Suprapubic skin (tissue), 4 donors: Measurements from ENCODE around the gene PLA2G4E.

Experiments
- EP300 ChIP-seq: sonication (generic); formaldehyde crosslinking; IDR thresholded peaks from one replicate; pipeline ENCODE4 v1.6.1; 2017; ENCODE audit warnings: antibody characterized with exemption
- POLR2A ChIP-seq, 2 donors: fragments of 450-650 bp; IDR thresholded peaks; one replicate each; pipeline ENCODE4 v1.6.1; 2017; ENCODE audit warnings: antibody characterized with exemption in 2 of 2, mild to moderate bottlenecking in 2 of 2, moderate library complexity in 2 of 2
- POLR2AphosphoS5 ChIP-seq, 3 donors: sonication (generic); formaldehyde crosslinking; IDR thresholded peaks; one replicate each; pipeline ENCODE4 v1.6.1; 2017; ENCODE audit warnings: antibody characterized with exemption in 3 of 3
- TF ChIP-seq, protein P1 (sequence below), 2 donors: fragments of 200-600 bp in 1 of 2; fragments of 450-650 bp in 1 of 2; sonication (generic) in 1 of 2; IDR thresholded peaks; one replicate each; pipeline ENCODE4 v1.5.1; 2016 to 2019; ENCODE audit warnings: antibody characterized with exemption in 2 of 2, mild to moderate bottlenecking in 1 of 2, moderate library complexity in 1 of 2

DNA sequence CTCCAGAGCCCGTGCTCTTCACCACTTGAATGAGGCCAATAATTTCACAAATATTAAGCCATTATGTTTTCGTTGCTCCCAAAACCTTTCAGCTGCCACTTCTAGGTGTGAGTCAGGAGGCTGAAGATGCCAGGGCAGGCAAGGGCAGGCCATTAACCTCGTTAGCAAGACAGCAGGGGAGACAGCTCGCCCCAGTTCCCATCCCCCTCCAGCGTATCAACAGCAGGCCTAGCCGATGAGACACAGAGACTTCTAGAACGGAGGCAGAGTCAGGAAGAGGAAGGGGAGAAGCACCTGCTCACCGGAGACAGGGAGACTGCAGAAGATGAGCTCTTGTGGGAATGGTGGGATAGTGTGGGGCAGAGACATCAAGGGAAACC, 28.0 kb upstream of the PLA2G4E start:
- TF ChIP-seq POLR2A (IDR thresholded peaks at IDR 0.05) (no peak), POLR2AphosphoS5 (IDR thresholded peaks at IDR 0.05) (no peak), EP300 (no peak)
- TF ChIP-seq, protein P1, sequence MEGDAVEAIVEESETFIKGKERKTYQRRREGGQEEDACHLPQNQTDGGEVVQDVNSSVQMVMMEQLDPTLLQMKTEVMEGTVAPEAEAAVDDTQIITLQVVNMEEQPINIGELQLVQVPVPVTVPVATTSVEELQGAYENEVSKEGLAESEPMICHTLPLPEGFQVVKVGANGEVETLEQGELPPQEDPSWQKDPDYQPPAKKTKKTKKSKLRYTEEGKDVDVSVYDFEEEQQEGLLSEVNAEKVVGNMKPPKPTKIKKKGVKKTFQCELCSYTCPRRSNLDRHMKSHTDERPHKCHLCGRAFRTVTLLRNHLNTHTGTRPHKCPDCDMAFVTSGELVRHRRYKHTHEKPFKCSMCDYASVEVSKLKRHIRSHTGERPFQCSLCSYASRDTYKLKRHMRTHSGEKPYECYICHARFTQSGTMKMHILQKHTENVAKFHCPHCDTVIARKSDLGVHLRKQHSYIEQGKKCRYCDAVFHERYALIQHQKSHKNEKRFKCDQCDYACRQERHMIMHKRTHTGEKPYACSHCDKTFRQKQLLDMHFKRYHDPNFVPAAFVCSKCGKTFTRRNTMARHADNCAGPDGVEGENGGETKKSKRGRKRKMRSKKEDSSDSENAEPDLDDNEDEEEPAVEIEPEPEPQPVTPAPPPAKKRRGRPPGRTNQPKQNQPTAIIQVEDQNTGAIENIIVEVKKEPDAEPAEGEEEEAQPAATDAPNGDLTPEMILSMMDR (IDR thresholded peaks at IDR 0.05), result no peak
